Endothelial cell of hepatic sinusoid (primary cell): ENCODE data around the gene ATP6V1A.

Experiments
- in situ Hi-C: cut with HindIII; loops from 2 replicates; pipeline ENCODE4 v1.10.0; 2017; ENCODE audit warnings: low sequenced_read_pairs

Gene ATP6V1A

DNA sequence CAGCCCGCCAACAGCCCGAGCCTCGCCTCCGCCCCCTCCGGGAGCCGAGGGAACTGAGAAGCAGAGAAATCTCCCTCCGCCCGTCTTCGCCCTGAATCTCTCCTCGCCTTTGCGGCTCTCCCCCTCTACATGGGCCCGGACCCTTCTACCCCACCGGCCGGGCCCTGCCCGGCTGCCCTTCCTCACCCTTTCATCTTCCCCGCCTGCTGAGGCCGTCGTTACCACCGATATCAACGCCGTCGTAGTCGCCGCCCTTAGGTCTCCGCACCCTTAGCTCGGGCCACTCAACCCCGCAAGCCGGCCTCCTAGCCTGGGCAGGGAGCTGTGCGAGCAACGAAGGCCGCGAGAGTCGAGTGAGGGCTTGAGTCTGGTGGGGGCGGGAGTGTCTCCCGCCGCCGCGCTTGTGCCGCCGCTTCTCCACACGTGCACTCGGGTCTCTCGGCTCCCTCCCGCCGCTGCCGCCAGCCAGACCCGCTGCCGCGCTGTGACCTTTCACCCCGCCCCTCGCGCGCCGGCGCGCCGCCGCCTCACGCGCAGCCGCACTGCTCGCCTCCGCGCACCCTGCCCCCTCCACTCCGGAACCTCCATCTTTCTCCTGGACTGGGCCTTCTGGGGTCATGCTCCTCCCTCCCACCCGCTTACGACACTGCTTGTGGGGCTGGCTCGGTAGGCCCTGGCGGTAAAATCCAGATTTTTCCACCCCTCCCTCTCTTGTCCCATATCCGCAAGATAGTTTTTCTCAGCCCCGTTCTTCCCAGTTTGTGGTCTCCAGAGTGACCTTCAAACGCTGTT lies 883 bp upstream of the ATP6V1A start, which contains the start of gene NAA50:
TSS of gene NAA50 (minus strand) at position 494 of the 792 bp plus-strand sequence. CDS start at position 194, 300 bp downstream.
- in situ Hi-C loops = no loop called here

DNA sequence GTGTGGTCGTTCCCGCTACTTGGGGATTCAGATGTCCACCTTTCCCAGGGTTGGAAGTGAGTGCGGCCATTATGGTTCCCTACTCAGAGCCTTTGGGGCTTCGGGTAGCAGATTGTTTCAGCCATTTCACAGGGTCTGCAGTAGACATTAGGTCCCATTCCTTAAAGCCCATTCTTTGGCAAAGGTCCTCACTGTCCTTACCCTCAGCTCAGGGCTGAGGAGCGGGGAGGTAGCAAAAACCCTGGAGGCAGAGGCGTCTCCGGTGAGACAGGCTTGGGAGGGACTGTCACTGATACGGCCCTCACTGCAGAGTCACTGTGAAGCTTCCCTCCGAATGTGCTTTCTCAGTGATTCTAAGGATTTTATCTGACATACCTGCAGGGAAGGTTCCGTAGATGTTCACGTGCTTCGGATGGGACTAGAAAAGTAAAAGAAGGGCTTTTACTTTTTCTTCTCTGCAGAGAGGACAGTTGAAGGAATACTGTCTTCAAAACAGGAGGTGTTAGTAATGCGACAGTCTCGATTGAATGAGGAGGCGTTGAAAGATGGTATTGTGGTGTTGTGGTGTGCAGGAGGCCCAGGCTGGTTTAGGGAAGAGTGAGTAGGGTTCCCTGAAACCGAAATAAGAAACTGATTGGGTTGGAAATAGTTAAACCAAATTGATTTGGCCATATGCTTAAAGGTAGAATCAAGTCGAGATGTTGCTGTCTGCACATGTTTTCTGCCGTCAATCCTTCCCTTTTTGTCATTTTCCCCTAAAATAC lies 630 bp downstream of the ATP6V1A start:
- in situ Hi-C loops = no loop called here

DNA sequence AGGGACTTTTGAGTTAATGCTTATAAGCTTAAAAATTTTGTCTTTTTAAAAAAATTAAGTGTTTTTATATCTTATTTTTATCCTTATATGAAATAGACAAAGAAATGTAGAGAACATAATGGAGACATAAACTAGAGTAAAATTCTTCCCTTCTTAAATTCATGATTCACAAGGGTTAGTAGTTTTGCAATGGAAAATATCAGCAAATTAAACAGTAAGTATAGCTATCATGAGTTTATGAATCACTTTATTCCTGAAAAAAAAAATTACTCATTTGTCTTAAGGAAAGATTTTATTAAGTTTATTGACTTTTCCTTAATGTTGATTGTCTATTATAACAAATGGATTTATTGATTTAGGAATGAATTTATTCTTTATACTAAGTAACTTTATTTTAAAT lies 4.3 kb downstream of the ATP6V1A start:
- in situ Hi-C loops = no loop called here

DNA sequence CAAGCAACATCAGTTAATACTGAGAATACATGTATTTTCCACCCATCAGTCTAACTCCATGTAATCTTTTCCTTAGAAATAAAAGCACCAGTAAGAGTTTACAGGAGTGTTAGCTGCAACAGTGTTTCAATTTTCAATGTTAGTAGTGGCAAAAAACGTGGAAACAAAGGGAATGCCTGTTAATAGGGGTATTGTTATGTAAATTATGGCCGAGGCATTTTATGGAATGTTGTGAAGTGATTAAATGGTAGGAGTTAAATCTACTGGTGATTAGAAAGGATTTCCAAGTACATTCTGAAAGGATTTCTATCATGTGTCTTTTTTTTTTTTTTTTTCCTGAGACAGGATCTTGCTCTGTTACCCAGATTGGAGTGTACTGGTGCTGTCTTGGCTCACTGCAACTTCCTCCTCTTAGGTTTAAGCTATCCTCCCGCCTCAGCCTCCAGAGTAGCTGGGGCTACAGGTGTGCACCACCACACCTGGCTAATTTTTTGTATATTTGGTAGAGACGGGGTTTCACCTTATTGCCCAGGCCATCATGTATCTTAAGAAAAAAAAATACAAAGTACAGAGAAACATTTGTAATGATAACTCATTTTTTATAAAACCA lies 6.6 kb downstream of the ATP6V1A start:
- in situ Hi-C loops = no loop called here

DNA sequence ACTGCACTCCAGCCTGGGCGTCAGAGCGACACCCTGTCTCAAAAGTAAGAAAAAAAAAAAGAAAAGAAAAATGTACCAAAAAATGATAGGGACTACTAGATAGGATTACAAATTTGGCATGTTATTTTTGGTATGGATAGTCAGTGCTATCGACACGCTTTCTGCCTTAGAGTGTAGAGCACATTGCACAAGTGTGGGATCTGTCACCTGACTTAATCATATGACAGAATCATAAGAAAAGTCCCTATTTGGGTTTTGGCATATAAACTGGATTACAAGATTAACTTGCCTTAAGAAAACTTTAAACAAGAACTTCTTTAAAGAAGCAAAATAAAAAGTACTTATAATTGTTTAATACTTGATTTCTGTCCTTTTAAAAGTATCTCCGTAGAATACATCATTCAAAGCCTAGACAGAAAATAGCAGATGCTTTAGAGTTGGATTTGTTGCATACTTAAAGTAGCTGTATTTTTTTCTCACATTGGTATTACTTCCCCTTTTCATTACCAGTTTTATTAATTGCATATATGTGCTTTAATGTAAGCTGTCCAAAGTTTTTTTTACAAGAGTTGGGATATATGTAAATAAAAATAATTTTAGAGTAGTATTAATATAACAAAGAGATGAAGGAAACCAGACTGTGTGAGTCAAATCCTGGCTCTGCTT lies 7.8 kb downstream of the ATP6V1A start:
- in situ Hi-C loops = no loop called here

DNA sequence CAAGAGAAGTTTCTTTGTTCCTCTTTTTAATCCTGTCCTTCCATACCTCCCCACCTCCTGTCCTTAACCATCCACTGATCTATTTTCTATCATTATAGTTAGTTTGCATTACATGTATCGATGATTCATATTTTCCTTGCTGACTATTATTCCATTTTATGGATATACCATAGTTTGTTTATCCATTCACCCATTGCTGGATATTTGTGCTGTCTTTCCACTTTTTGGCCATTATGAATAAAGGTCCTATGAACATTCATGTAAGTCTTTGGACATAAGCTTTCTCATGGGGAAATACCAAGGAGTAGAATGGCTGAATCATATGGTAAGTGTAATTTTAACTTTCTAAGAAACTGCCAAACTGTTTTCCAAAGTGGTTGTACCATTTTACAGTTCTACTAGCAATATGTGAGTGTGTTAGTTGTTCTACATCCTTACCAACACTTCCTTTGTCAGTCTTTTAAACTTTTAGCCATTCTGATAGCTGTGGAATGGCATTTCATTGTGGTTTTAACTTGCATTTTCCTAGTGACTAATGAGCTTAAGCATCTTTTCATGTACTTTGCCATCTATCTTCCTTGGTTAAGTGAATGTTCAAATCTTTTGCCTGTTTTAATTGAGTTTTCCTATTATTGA lies 11.7 kb downstream of the ATP6V1A start:
- in situ Hi-C loops = no loop called here

DNA sequence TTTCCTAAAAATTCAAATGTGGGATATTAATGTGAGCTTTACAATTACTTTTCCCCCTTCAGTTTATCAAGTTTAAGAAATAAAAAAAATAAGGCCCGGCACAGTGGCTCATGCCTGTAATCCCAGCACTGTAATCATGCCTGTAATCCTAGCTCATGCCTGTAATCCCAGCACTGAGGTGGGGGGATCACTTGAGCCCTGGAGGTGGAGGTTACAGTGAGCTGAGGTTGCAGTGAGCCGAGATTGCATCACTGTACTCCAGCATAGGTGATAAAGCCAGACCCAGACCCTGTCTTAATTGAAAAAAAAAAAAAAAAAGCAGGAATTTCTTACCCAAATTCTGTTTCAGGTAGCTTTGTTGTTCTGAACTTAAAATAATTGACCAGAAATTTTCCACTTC lies 17.9 kb downstream of the ATP6V1A start:
- in situ Hi-C loops = no loop called here

DNA sequence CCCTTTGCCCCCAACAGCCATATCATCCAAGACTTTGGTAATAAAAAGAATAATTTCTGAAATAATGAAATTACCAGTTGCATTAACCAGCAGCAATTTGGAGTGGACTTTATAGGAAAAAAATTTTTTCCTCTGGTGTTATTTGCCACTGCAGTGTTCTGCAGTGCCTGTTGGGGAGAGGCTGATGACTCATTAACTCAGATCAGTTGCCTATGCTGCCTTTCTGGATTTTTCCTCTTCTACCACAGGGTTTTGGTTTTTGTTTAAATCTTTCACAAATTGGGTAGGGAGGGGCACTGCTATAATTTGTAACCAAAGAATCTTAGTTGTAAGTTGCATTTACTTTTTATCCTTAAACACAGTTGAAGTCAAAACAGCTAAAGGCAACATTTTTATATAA lies 22.7 kb downstream of the ATP6V1A start:
- in situ Hi-C loops = no loop called here

DNA sequence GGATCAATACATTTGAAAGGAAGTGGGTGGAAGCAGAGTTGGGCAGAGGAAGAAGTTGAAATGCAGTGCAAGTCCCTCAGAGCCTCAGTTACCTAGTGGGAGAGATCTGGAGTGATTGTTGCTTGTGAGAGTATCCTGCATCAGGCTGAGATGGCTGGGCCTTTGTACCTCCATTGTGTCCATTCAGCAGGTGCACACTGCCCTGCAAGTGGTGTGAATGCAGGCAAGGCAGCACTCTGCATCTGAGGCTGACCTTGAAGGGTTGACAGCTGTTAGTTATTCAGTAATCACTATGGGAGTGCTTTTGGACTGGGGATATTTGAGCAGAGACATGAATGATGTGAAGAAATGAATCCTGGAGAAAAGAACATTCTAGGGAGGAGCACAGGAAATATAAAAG lies 25.2 kb downstream of the ATP6V1A start:
- in situ Hi-C loops = no loop called here

DNA sequence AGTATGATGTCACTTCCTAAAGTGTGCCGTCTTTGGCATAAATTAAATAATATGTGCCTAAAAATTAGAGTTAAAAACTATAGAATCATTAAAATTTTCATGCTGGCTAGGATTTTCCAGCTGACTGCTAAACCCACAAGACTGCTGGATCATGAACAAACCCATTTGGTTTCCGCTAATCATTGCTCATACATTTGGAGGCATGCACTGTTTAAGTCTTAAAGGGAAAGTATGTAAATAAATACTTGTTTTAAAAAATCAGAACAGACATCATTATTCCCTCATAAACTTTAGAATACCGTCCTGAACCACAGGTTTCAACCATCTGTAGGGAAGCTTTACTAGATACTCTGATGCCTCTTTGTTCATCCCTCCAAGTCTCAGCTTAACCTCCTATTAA lies 26.5 kb downstream of the ATP6V1A start:
- in situ Hi-C loops = no loop called here

DNA sequence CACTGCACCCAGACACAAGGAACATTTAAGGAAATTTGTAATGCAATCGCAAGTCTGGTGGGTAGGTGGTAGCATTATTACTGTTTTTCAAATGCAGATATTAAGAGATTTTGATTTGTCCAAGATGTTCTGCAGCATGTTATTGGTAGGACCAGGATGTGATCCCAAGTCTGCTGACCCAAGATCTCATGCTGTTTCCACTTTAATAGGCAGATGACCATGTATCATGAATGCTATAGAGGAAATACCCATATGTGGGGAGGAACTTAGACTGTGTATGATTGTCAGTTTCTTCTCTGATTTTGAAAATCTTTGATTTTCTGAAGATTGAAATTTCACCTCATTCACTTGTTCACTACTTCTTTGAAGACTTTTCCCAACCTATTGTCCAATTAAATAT lies 28.7 kb downstream of the ATP6V1A start:
- in situ Hi-C loops = no loop called here

DNA sequence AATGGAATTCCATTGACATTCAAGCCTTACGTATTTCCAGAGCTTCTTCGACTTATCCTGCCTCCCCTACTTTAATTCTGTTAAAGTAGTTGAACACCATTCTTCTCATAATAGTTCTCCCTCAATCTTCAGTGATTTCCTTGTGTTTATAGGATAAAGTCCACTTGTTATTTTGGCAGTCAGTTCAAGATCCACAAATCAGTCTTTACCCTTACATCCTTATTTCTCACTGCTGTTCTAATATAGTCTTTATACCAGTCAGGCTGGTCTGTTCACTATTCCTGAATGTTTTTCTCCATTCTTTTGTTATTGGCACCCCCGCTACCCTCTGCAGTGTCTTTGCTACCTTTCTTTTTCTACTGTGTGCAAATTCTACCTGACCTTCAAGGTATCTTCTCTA lies 29.7 kb downstream of the ATP6V1A start:
- in situ Hi-C loops = no loop called here

DNA sequence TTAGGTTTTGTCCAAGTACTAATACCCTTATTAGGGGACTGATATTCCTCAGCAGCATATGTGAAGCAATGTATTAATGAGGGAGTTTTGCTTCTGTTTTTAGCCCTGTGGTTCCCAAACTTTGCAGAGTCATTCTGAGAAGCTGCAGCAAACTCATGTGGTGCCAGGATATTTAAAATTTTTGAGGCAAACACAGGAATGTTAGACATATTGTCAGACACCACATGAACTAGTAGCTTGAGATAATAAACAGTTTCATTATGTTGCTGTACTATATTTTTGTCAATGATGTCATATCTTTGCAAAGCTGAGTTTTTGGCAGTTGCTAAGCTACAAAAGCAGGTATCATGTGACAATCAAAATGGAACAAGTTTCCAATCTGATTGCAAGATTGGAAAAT lies 36.6 kb downstream of the ATP6V1A start:
- in situ Hi-C loops = no loop called here

DNA sequence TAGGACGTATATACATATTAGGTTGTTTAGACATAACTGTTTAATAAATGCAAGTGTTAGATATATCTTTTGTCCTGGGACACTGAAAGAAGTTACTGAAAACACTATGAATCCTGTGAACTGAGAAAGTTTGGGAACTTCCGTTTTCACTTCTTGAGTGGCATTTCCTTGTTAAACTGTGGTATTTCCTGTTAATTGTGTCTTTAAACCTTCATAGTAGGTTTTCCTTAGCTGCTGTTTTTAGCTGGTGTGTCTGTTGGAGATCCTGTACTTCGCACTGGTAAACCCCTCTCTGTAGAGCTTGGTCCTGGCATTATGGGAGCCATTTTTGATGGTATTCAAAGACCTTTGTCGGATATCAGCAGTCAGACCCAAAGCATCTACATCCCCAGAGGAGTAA lies 37.1 kb downstream of the ATP6V1A start:
- in situ Hi-C loops = no loop called here

DNA sequence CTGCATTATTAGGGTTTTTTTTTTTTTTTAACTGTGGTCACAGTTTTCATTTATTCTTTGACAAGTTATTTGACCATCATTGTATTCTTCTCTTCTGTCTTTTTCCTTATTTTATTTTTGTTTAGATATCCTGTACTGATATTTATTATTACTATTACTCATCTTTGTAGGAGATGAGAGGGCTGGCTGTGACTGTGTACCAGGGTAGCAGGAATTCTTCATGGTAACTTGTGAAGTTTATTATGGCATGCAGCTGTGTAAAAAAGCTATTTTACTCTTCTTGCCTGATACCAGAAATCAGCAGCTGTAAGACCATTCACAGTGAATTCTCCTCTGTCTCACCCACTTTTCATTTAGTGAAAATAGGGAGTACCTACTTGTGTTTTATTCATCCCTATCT lies 44.5 kb downstream of the ATP6V1A start:
- in situ Hi-C loops = no loop called here

DNA sequence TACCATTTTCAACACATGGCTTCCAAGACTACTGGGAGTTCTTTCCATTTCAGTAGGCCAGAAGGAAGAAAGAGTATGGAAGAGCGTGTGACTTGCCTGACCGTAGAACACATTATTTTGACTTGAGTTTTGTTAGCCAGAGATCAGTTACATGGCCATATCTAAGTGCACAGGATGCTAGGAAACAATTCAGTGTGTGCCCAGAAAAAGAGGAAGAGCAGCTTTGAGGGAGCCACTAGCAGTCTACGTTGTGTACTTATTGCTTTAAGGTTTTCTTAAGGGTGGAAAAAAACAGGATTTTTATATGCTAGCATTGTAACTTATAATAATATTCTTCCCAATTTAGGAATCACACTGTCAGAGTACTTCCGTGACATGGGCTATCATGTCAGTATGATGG lies 47.7 kb downstream of the ATP6V1A start:
- in situ Hi-C loops = no loop called here

DNA sequence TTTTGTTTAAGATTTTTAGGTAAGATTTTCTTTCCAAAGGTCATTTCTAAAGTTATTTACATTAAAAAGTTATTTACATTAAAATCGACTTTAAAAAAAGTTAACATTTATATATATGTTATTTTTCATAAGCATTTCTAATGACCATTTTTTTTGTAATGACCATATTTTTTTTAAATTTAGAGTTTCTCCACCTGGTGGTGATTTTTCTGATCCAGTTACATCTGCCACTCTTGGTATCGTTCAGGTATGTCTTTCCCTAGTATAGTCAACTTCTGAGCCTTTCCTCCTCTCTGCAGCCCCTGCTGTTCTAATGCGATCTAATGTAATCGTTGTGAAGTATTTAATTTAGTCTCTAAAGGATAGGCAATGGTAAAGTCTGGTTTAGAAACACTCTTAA lies 48.9 kb downstream of the ATP6V1A start:
- in situ Hi-C loops = no loop called here

DNA sequence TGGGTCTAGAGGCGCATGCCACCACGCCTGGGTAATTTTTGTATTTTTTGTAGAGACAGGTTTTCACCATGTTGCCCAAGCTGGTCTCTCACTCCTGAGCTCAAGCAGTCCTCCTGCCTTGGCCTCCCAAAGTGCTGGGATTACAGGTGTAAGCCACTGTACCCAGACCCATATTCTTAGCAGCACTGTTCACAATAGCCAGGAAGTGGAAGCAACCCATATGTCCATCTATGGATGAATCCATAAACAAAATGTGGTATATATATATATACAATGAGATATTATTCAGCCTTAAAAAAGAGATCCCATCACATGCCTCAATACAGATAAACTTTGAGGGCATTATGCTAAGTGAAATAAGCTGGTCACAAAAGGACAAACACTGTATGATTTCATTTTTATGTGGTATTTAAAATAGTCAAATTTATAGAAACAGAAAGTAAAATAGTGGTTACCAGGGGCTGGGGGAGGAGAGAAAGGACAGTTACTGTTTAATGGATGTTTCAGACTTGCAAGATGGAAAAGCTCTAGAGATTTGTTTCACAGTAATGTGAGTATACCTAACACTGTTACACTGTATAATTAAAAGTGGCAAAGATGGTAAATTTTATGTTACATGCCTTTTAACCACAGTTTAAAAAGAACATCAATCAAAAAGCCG lies 56.1 kb downstream of the ATP6V1A start:
- in situ Hi-C loops = no loop called here

DNA sequence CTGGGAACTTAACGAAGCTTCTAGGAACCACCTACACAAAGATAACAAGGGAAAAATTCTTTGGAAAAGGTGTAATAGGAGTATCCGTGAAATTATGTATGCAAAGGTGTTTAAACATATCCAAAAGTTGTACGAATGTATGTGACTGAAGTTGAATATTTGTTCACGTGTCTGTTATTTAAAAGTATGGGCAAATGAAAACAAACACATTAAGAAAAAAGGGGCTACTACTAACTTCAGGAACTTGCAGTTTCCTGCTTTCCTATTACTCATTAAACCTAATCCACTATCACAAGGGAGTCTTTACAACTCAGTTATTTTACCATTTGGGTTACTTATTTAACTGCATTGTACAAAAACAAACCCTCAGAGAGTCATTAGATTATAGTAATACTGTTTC lies 57.8 kb downstream of the ATP6V1A start:
- in situ Hi-C loops = no loop called here

DNA sequence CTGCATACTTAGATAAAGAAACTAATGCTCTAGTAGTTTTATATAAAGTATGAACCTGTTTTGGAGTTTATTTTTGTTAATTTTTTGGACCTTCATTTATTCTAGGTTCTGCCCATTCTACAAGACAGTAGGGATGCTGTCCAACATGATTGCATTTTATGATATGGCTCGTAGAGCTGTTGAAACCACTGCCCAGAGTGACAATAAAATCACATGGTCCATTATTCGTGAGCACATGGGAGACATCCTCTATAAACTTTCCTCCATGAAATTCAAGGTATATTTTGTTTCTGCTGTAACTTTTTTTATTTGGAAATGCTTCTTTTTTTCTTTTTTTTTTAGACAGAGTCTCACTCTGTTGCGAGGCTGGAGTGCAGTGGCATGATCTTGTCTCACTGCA lies 58.4 kb downstream of the ATP6V1A start:
- in situ Hi-C loops = no loop called here
